CD14-positive monocyte (primary cell): ENCODE data around the gene TMIGD1. TPM values are rescaled to one million over a fixed set of nuclear protein-coding genes. Genes with fewer than 3 reads are reported as not detected.
A peak's percentile ranks its signal among the peaks of the same experiment; 100 is the strongest.
"Not testable (repeated sequence)": the region's sequence is repeated elsewhere in the genome, so short reads cannot be mapped to it uniquely, and the experiment has no call there.

Experiments used
- DNase-seq, 3 donors: peaks; one replicate each; pipeline ENCODE4 v3.0.0-alpha.2; 2011 to 2022
- H2AFZ ChIP-seq: 2 replicates; pipeline ENCODE4 v1.6.0; 2012; ENCODE audit warnings: mild to moderate bottlenecking, low read depth, low read length, inconsistent platforms; ENCODE audit not compliant: insufficient read depth, poor library complexity, severe bottlenecking
- H3K27ac ChIP-seq, 2 donors: 1 replicate in 1 of 2; 2 replicates in 1 of 2; pipeline ENCODE4 v1.5.1; 2012 to 2013; ENCODE audit warnings: low read length in 2 of 2, control low read depth in 1 of 2, inconsistent platforms in 1 of 2, low read depth in 1 of 2, mild to moderate bottlenecking in 1 of 2
- H3K27me3 ChIP-seq, 2 donors: one replicate each; pipeline versions ENCODE4 v1.6.0 to v1.6.1; 2011 to 2013; ENCODE audit warnings: low read length in 2 of 2; ENCODE audit not compliant: control insufficient read depth in 2 of 2, insufficient read depth in 2 of 2
- H3K36me3 ChIP-seq, 2 donors: replicated peaks in 1 of 2; 1 replicate in 1 of 2; 2 replicates in 1 of 2; pipeline versions ENCODE4 v1.5.1 to v1.6.1; 2012 to 2013; ENCODE audit warnings: low read length in 2 of 2, control low read depth in 1 of 2, inconsistent platforms in 1 of 2, mild to moderate bottlenecking in 1 of 2; ENCODE audit not compliant: insufficient read depth in 2 of 2, control insufficient read depth in 1 of 2
- H3K4me1 ChIP-seq, 2 donors: 1 replicate in 1 of 2; 2 replicates in 1 of 2; pipeline versions ENCODE4 v1.5.1 to v1.6.1; 2012 to 2013; ENCODE audit warnings: low read length in 2 of 2, control low read depth in 1 of 2, inconsistent platforms in 1 of 2, mild to moderate bottlenecking in 1 of 2, moderate library complexity in 1 of 2; ENCODE audit not compliant: insufficient read depth in 2 of 2, control insufficient read depth in 1 of 2
- H3K4me2 ChIP-seq: replicated peaks from 2 replicates; pipeline ENCODE3; 2012; ENCODE audit warnings: low read length, moderate library complexity, mild to moderate bottlenecking; ENCODE audit not compliant: poor library complexity, severe bottlenecking; ENCODE audit errors: extremely low read depth
- H3K4me3 ChIP-seq, 3 experiments: fragments of 200-600 bp in 1 of 3; sonication (generic) in 1 of 3; replicated peaks in 1 of 3; 1 replicate in 2 of 3; 2 replicates in 1 of 3; pipeline ENCODE4 v1.5.1; 2011 to 2013; ENCODE audit warnings: low read length in 3 of 3, mild to moderate bottlenecking in 3 of 3, control low read depth in 2 of 3, low read depth in 2 of 3, inconsistent platforms in 1 of 3, moderate library complexity in 1 of 3
- H3K79me2 ChIP-seq: 2 replicates; pipeline ENCODE4 v1.6.0; 2012; ENCODE audit warnings: mild to moderate bottlenecking, control low read depth, inconsistent platforms, low read length, moderate library complexity; ENCODE audit not compliant: insufficient read depth
- H3K9ac ChIP-seq: 2 replicates; pipeline ENCODE4 v1.6.0; 2017; ENCODE audit warnings: low read length, mild to moderate bottlenecking; ENCODE audit not compliant: insufficient read depth, poor library complexity, severe bottlenecking
- H3K9me3 ChIP-seq, 2 donors: replicated peaks in 1 of 2; 1 replicate in 1 of 2; 2 replicates in 1 of 2; pipeline versions ENCODE4 v1.5.1 to v1.6.1; 2012 to 2013; ENCODE audit warnings: low read length in 2 of 2, control low read depth in 1 of 2; ENCODE audit not compliant: control insufficient read depth in 1 of 2, insufficient read depth in 1 of 2
- H4K20me1 ChIP-seq: 2 replicates; pipeline ENCODE4 v1.6.0; 2012; ENCODE audit warnings: mild to moderate bottlenecking, low read length, control low read depth, moderate library complexity; ENCODE audit not compliant: insufficient read depth
- H3K27ac Mint-ChIP-seq, 7 donors: one replicate each; pipeline ENCODE4 v1.8.0; 2020; ENCODE audit warnings: mild to moderate bottlenecking in 7 of 7, mixed read lengths in 7 of 7, moderate library complexity in 6 of 7, inconsistent platforms in 2 of 7
- H3K27me3 Mint-ChIP-seq, 3 donors: one replicate each; pipeline ENCODE4 v1.8.0; 2021 to 2022; ENCODE audit warnings: low read depth in 3 of 3, mild to moderate bottlenecking in 3 of 3, mixed read lengths in 3 of 3, moderate library complexity in 3 of 3, inconsistent platforms in 1 of 3
- H3K36me3 Mint-ChIP-seq, 2 donors: one replicate each; pipeline ENCODE4 v1.8.0; 2020; ENCODE audit warnings: mixed read lengths in 2 of 2, inconsistent platforms in 1 of 2, mild to moderate bottlenecking in 1 of 2
- H3K4me1 Mint-ChIP-seq: one replicate; pipeline ENCODE4 v1.8.0; 2020; ENCODE audit warnings: mild to moderate bottlenecking, mixed read lengths
- H3K4me3 Mint-ChIP-seq, 2 donors: one replicate each; pipeline ENCODE4 v1.8.0; 2020; ENCODE audit warnings: mild to moderate bottlenecking in 2 of 2, mixed read lengths in 2 of 2, moderate library complexity in 1 of 2
- H3K9me3 Mint-ChIP-seq, 7 donors: one replicate each; pipeline ENCODE4 v1.8.0; 2020 to 2022; ENCODE audit warnings: mixed read lengths in 7 of 7, mild to moderate bottlenecking in 6 of 7, moderate library complexity in 6 of 7, inconsistent platforms in 2 of 7
- CTCF ChIP-seq: fragments of 200-600 bp; IDR thresholded peaks from one replicate; pipeline ENCODE4 v1.8.0; 2022; ENCODE audit warnings: antibody characterized with exemption, mild to moderate bottlenecking
- WGBS: methylation state at CpG from one replicate; pipeline ENCODE4 v1.1.5; 2013; ENCODE audit warnings: missing lambda C conversion rate; ENCODE audit not compliant: insufficient coverage; 5-methylcytosine and 5-hydroxymethylcytosine counted together
- intact Hi-C, 2 donors: fragments of 100-400 bp; cut with micrococcal nuclease; formaldehyde crosslinking; loops; one replicate each; pipeline versions ENCODE4 v1.15.0 to v1.15.1; 2023
- polyA plus RNA-seq, 3 donors: library from polyadenylated mRNA; depleted of rRNA in 1 of 3; unstranded in 2 of 3; stranded (reverse) in 1 of 3; fragments of 300-500 nt in 2 of 3; fragments of >200 nt in 1 of 3; fragmentation: Illumina TruSeq in 2 of 3; gene quantifications; 1 replicate in 2 of 3; 2 replicates in 1 of 3; pipeline ENCODE4 v1.2.3, GENCODE V29; 2012 to 2021

The TMIGD1 gene
- polyA plus RNA-seq, 3 donors, result not detected

- Histone ChIP-seq H4K20me1 (no peaks in the 10 kb centered on the region), H3K27ac (peak overlapping the region in 1 of 2 donors; percentile 80), H3K4me2 (no peak overlapping the region), H3K9me3 (no peaks in the 10 kb centered on the region), H3K4me3 (peak overlapping the region in 1 of 3 experiments; percentile 52), H2AFZ (no peak overlapping the region), H3K9ac (no peak overlapping the region), H3K79me2 (no peaks in the 10 kb centered on the region), H3K4me1 (peaks cover 46 to 61% of the 10 kb centered on the region in 2 donors), H3K27me3 (no peaks in the 10 kb centered on the region), H3K36me3 (no peaks in the 10 kb centered on the region)
- Mint-ChIP-seq H3K27ac (peak overlapping the region in 6 of 7 donors; percentile 13 to 94 (median 90)), H3K4me1 (peaks cover 57% of the 10 kb centered on the region), H3K9me3 (peaks cover 0 to under 1% (median 0%) of the 10 kb centered on the region in 7 donors), H3K36me3 (no peaks in the 10 kb centered on the region), H3K27me3 (no peaks in the 10 kb centered on the region), H3K4me3 (no peak overlapping the region)
- TF ChIP-seq CTCF, result no peak
- DNase-seq, result no peak
- intact Hi-C loops, result loop anchor here in 1 of 2 donors (2.0 to 5.0 kb wide), 2 partner anchors 19 to 34 kb away; partner anchors contain the start of gene CPD
- WGBS, result 100% methylated on average over 1 of the region's 4 CpGs
Observed at GRCh38 chr17:30343796-30344195, 9.9 kb upstream of the TMIGD1 start.

- H3K9me3 Mint-ChIP-seq, H3K36me3 Mint-ChIP-seq, H4K20me1 ChIP-seq, H3K4me3 ChIP-seq, H3K4me2 ChIP-seq, H3K4me3 Mint-ChIP-seq, H3K36me3 ChIP-seq, H2AFZ ChIP-seq, H3K9ac ChIP-seq, H3K79me2 ChIP-seq, H3K27me3 Mint-ChIP-seq, H3K27me3 ChIP-seq, DNase-seq, H3K9me3 ChIP-seq: not testable (repeated sequence)
- intact Hi-C loops, result loop anchor here in 1 of 2 donors (5.0 kb wide), 1 partner anchor 34 kb away; the partner anchor contains the start of gene CPD
- Histone ChIP-seq H3K4me1 (peaks cover 46 to 65% of the 10 kb centered on the region in 2 donors), H3K27ac (peak overlapping the region in 1 of 2 donors; percentile 80)
- WGBS, result 57% methylated on average over 2 of the region's 3 CpGs
- peak overlapping the region in 1 of 7 donors; percentile 26 for H3K27ac Mint-ChIP-seq
- H3K4me1 Mint-ChIP-seq, result peaks cover 62% of the 10 kb centered on the region
Observed at GRCh38 chr17:30343244-30343643, 9.4 kb upstream of the TMIGD1 start.
